ENCODE measurements around the gene CDK3.

- TF ChIP-seq, protein P1, sequence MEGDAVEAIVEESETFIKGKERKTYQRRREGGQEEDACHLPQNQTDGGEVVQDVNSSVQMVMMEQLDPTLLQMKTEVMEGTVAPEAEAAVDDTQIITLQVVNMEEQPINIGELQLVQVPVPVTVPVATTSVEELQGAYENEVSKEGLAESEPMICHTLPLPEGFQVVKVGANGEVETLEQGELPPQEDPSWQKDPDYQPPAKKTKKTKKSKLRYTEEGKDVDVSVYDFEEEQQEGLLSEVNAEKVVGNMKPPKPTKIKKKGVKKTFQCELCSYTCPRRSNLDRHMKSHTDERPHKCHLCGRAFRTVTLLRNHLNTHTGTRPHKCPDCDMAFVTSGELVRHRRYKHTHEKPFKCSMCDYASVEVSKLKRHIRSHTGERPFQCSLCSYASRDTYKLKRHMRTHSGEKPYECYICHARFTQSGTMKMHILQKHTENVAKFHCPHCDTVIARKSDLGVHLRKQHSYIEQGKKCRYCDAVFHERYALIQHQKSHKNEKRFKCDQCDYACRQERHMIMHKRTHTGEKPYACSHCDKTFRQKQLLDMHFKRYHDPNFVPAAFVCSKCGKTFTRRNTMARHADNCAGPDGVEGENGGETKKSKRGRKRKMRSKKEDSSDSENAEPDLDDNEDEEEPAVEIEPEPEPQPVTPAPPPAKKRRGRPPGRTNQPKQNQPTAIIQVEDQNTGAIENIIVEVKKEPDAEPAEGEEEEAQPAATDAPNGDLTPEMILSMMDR (conservative IDR thresholded peaks at IDR 0.05 in 1 of 2, IDR thresholded peaks at IDR 0.05 in 1 of 2; ENCODE audit: low read depth in 1 of 2, low read length in 2 of 2) = no peak
- TF ChIP-seq EZH2 (IDR thresholded peaks at IDR 0.05; ENCODE audit: low read length, missing control alignments) = no peak
Observed at GRCh38 chr17:76048711-76049110, 48.1 kb downstream of the CDK3 start.

Data from fibroblast of lung (primary cell).